Caco-2 (cell line): Measurements from ENCODE around the gene PITX1. TPM values are rescaled to one million over a fixed set of nuclear protein-coding genes. Genes with fewer than 3 reads are reported as not detected.

Source experiments
- BruUV-seq: library from RNA; stranded (reverse); fragments of 400-500 nt; replicated peaks from 2 replicates; lab custom pipeline; 2021; lab: Mats Ljungman, UMichigan
- CTCF ChIA-PET: fragments of 300-600 bp; sonication (Branson Sonifier 250); formaldehyde crosslinking; loops from one replicate; lab custom pipeline; 2022; ENCODE audit warnings: antibody characterized with exemption; lab: Charles Lee
- POLR2A ChIA-PET: fragments of 300-600 bp; sonication (Branson Sonifier 250); formaldehyde crosslinking; loops from one replicate; lab custom pipeline; 2022; ENCODE audit warnings: antibody characterized with exemption; lab: Charles Lee
- DNase-seq, 2 experiments: peaks; one replicate each; pipeline versions ENCODE4 v3.0.0 to v3.0.0-alpha.2; 2020 to 2022
- H3K27me3 ChIP-seq: replicated peaks from 2 replicates; pipeline ENCODE4 v1.6.0; 2011; ENCODE audit warnings: low read length; ENCODE audit not compliant: control insufficient read depth, insufficient read depth
- H3K36me3 ChIP-seq: 2 replicates; pipeline ENCODE4 v1.5.1; 2011; ENCODE audit warnings: low read length; ENCODE audit not compliant: control insufficient read depth, insufficient read depth
- H3K4me1 ChIP-seq: fragments of 250-450 bp; sonication (Bioruptor Pico); 2 replicates; pipeline ENCODE4 v1.5.1; 2020; ENCODE audit warnings: mild to moderate bottlenecking
- H3K4me3 ChIP-seq: 2 replicates; pipeline ENCODE4 v1.5.1; 2011; ENCODE audit warnings: low read depth, mild to moderate bottlenecking, control low read depth, low read length
- H3K9me3 ChIP-seq: fragments of 250-450 bp; sonication (Bioruptor Pico); 2 replicates; pipeline ENCODE4 v1.5.1; 2020; ENCODE audit warnings: mild to moderate bottlenecking, moderate library complexity
- H3K27ac Mint-ChIP-seq: one replicate; pipeline ENCODE4 v1.8.0; 2022; ENCODE audit warnings: mixed read lengths; ENCODE audit not compliant: unreplicated experiment
- H3K27me3 Mint-ChIP-seq: one replicate; pipeline ENCODE4 v1.8.0; 2022; ENCODE audit warnings: mixed read lengths; ENCODE audit not compliant: insufficient read depth, unreplicated experiment
- H3K36me3 Mint-ChIP-seq: one replicate; pipeline ENCODE4 v1.8.0; 2022; ENCODE audit warnings: mild to moderate bottlenecking, mixed read lengths; ENCODE audit not compliant: insufficient read depth, unreplicated experiment
- H3K4me1 Mint-ChIP-seq: one replicate; pipeline ENCODE4 v1.8.0; 2022; ENCODE audit warnings: low read depth, mixed read lengths; ENCODE audit not compliant: unreplicated experiment
- H3K4me3 Mint-ChIP-seq: one replicate; pipeline ENCODE4 v1.8.0; 2022; ENCODE audit warnings: mild to moderate bottlenecking, moderate library complexity, mixed read lengths; ENCODE audit not compliant: unreplicated experiment
- H3K9me3 Mint-ChIP-seq: one replicate; pipeline ENCODE4 v1.8.0; 2022; ENCODE audit warnings: mixed read lengths; ENCODE audit not compliant: unreplicated experiment
- intact Hi-C: fragments of 100-400 bp; cut with micrococcal nuclease; formaldehyde crosslinking; loops from one replicate; pipeline ENCODE4 v1.10.0; 2022; ENCODE audit not compliant: unreplicated experiment
- total RNA-seq: library from RNA; stranded (reverse); gene quantifications from 2 replicates; pipeline ENCODE4 v1.2.3, GENCODE V29; 2022
- TF ChIP-seq, protein P1 (sequence below), 2 experiments: fragments of 200-600 bp in 1 of 2; IDR thresholded peaks; 1 replicate in 1 of 2; 2 replicates in 1 of 2; pipeline versions ENCODE4 v1.5.1 to v1.8.0; 2011 to 2022; ENCODE audit warnings: antibody characterized with exemption in 1 of 2, control low read depth in 1 of 2, inconsistent platforms in 1 of 2, low read depth in 1 of 2, low read length in 1 of 2, mild to moderate bottlenecking in 1 of 2, moderate library complexity in 1 of 2; ENCODE audit not compliant: insufficient read depth in 1 of 2, severe bottlenecking in 1 of 2, unreplicated experiment in 1 of 2

Gene PITX1
- total RNA-seq, 1 experiment from 2014 or later, result 117 TPM

DNA sequence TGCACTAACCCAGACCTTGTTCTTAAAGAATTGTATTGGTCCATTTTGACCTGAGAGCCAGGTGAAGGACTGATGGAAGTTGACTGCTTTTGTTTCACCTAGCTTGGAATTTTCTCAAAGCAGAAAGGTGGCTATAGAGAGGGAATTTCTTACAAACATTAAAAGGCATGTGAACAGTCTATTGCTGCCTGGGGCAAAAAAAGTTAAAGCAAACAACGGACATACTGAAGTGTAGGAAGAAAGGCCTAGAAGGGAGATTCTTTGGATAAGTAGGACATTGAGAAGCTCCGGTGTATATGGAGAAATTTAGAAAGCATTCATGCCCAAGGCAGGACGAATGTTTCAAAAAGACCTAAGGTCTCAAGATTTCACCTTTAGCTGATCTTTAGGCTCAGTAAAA, 54.6 kb downstream of the PITX1 start:
- TF ChIP-seq, protein P1, sequence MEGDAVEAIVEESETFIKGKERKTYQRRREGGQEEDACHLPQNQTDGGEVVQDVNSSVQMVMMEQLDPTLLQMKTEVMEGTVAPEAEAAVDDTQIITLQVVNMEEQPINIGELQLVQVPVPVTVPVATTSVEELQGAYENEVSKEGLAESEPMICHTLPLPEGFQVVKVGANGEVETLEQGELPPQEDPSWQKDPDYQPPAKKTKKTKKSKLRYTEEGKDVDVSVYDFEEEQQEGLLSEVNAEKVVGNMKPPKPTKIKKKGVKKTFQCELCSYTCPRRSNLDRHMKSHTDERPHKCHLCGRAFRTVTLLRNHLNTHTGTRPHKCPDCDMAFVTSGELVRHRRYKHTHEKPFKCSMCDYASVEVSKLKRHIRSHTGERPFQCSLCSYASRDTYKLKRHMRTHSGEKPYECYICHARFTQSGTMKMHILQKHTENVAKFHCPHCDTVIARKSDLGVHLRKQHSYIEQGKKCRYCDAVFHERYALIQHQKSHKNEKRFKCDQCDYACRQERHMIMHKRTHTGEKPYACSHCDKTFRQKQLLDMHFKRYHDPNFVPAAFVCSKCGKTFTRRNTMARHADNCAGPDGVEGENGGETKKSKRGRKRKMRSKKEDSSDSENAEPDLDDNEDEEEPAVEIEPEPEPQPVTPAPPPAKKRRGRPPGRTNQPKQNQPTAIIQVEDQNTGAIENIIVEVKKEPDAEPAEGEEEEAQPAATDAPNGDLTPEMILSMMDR (IDR thresholded peaks at IDR 0.05; ENCODE audit: insufficient read depth in 1 of 2, low read depth in 1 of 2, low read length in 1 of 2, severe bottlenecking in 1 of 2, unreplicated experiment in 1 of 2), result no peak
- POLR2A ChIA-PET, result no interaction called here
- no peak overlapping the region for H3K4me3 Mint-ChIP-seq
- no peak overlapping the region for H3K27ac Mint-ChIP-seq
- H3K4me1 Mint-ChIP-seq, result no peaks in the 10 kb centered on the region
- CTCF ChIA-PET, result no interaction called here
- Histone ChIP-seq H3K4me1 (no peaks in the 10 kb centered on the region), H3K9me3 (peaks cover 31% of the 10 kb centered on the region), H3K27me3 (no peaks in the 10 kb centered on the region), H3K36me3 (no peaks in the 10 kb centered on the region), H3K4me3 (no peak overlapping the region)
- H3K9me3 Mint-ChIP-seq, result peaks cover 62% of the 10 kb centered on the region
- intact Hi-C loops, result no loop called here
- no TSS peak for BruUV-seq
- DNase-seq, result no peak
- H3K27me3 Mint-ChIP-seq, result no peaks in the 10 kb centered on the region
- no peaks in the 10 kb centered on the region for H3K36me3 Mint-ChIP-seq

Other genes with a start within 250 kb of the PITX1 start
- gene C5orf24, start 188.3 kb downstream of the PITX1 start, total RNA-seq, result 41.2 and 48.7 TPM in 2 replicates
- 31.4 and 39.6 TPM in 2 replicates for gene TXNDC15, start 159.9 kb downstream of the PITX1 start, total RNA-seq
- 20.8 and 24.2 TPM in 2 replicates for gene PCBD2, start 129.1 kb downstream of the PITX1 start, total RNA-seq
- 0.46 and 0.61 TPM in 2 replicates for gene CATSPER3, start 66.3 kb downstream of the PITX1 start, total RNA-seq